ENCODE results near the gene CBX3. TPM values are rescaled to one million over a fixed set of nuclear protein-coding genes. Genes with fewer than 3 reads are reported as not detected.
"Not testable (repeated sequence)": the region's sequence is repeated elsewhere in the genome, so short reads cannot be mapped to it uniquely, and the experiment has no call there.

Gene CBX3
- total and polyA plus RNA-seq, 4 donors = 121 to 243 (median 186) TPM

GRCh38 chr7:26156451-26157420 lies 44.8 kb upstream of the CBX3 start:
- peaks cover 33% of the 10 kb centered on the region for H3K27me3 ChIP-seq (ENCODE audit: control insufficient read depth, insufficient read depth, low read length)
- 87% methylated on average over 17 of the region's 20 CpGs for WGBS (ENCODE audit: insufficient coverage)
- DNase-seq (ENCODE audit: low read depth in 4 of 6, low spot score in 6 of 6) = no peak

DNA sequence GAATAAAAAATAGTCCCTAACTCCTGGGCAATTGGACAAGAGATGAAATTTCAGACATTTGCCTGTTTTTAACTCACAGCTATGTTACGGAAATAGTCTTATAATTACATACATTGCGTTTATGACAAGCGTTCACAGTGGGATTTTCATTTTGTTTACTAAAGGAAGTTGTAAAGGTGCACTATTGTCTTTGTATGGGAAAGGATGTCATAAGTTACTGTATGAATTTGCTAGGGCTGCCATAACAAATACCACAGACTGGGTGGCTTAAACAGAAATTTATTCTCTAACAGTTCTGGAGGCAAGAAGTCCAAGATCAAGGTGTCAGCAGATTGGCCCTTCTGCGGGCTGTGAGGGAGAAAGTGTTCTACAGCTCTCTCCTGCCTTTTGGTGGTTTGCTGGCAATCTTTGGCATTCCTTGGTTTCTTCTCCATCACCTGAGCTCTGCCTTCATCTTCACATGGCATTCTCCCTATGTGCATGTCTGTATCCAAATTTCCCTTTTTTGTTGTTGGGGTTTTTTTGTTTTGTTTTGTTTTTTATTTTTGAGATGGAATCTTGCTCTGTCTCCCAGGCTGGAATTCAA lies 43.9 kb upstream of the CBX3 start:
- Histone ChIP-seq H3K4me1 (ENCODE audit: control insufficient read depth, insufficient read depth, low read length) (peaks cover 7% of the 10 kb centered on the region), H3K27me3 (ENCODE audit: control insufficient read depth, insufficient read depth, low read length) (peaks cover 31% of the 10 kb centered on the region), H3K36me3 (ENCODE audit: control insufficient read depth, insufficient read depth, low read length) (no peaks in the 10 kb centered on the region), H3K27ac (ENCODE audit: low read depth, low read length) (no peak overlapping the region), H3K9me3 (ENCODE audit: control insufficient read depth, insufficient read depth, low read length) (no peaks in the 10 kb centered on the region), H3K4me3 (ENCODE audit: low read depth, low read length) (no peak overlapping the region)
- no peak for DNase-seq (ENCODE audit: low read depth in 4 of 6, low spot score in 6 of 6)
- WGBS (ENCODE audit: insufficient coverage) = 75% methylated on average over 1 of the region's 4 CpGs

More at GRCh38 chr7:26156451-26157420, 44.8 kb upstream of the CBX3 start:
- no peak overlapping the region for H3K4me3 ChIP-seq (ENCODE audit: low read depth, low read length)
- H3K9me3 ChIP-seq (ENCODE audit: control insufficient read depth, insufficient read depth, low read length) = no peaks in the 10 kb centered on the region
- H3K4me1 ChIP-seq (ENCODE audit: control insufficient read depth, insufficient read depth, low read length) = peaks cover 14% of the 10 kb centered on the region
- no peak overlapping the region for H3K27ac ChIP-seq (ENCODE audit: low read depth, low read length)
- H3K36me3 ChIP-seq (ENCODE audit: control insufficient read depth, insufficient read depth, low read length) = no peaks in the 10 kb centered on the region

DNA sequence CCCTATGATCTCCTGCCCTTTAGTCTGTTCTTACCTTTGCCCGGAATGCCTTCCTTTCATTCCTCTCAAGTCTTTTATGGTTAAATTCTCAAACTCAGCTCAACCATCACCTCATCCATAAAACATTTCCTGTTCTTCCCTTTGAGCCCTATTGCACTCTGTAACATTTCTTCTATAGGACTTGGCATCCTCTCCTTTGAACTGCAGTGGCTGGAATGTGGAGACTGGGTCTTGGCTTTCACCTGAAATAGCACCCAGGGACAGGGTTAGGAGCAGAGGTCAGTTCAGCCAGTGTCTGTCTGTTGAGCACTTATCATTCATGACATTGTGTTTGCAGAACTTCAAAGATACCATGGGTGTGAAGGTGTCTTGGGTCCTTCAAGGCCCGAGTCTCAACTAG lies 42.3 kb upstream of the CBX3 start:
- no peaks in the 10 kb centered on the region for H3K4me1 ChIP-seq (ENCODE audit: control insufficient read depth, insufficient read depth, low read length)
- DNase-seq (ENCODE audit: low read depth in 4 of 6, low spot score in 6 of 6) = no peak
- no peaks in the 10 kb centered on the region for H3K36me3 ChIP-seq (ENCODE audit: control insufficient read depth, insufficient read depth, low read length)
- peaks cover 16% of the 10 kb centered on the region for H3K27me3 ChIP-seq (ENCODE audit: control insufficient read depth, insufficient read depth, low read length)
- no peak overlapping the region for H3K27ac ChIP-seq (ENCODE audit: low read depth, low read length)
- H3K9me3 ChIP-seq (ENCODE audit: control insufficient read depth, insufficient read depth, low read length) = no peaks in the 10 kb centered on the region
- no peak overlapping the region for H3K4me3 ChIP-seq (ENCODE audit: low read depth, low read length)
- WGBS (ENCODE audit: insufficient coverage) = 80% methylated on average over 2 of the region's 2 CpGs

DNA sequence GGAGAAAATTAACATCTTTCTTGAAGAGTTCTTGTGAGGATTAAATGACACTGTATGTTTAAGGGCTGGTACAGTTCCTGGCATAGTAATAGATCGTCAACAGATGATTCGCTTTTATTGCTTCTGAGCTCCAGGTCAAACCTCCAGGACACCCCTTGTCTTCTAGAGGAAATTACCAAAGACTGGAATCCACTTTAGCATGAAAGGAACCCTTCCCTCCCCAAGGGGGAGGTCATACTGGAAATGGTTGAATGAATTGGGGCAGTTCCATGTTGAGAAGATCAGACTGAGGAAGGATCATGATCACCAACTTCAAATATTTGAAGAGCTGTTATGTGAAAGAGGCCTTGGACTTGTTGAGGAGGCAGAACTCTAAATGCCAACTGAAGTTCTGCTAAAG lies 40.6 kb upstream of the CBX3 start:
- 83% methylated on average over 2 of the region's 2 CpGs for WGBS (ENCODE audit: insufficient coverage)
- Histone ChIP-seq H3K4me3 (ENCODE audit: low read depth, low read length) (no peak overlapping the region), H3K36me3 (ENCODE audit: control insufficient read depth, insufficient read depth, low read length) (no peaks in the 10 kb centered on the region), H3K27me3 (ENCODE audit: control insufficient read depth, insufficient read depth, low read length) (peaks cover 3% of the 10 kb centered on the region), H3K9me3 (ENCODE audit: control insufficient read depth, insufficient read depth, low read length) (no peaks in the 10 kb centered on the region), H3K27ac (ENCODE audit: low read depth, low read length) (no peak overlapping the region), H3K4me1 (ENCODE audit: control insufficient read depth, insufficient read depth, low read length) (no peaks in the 10 kb centered on the region)
- DNase-seq (ENCODE audit: low read depth in 4 of 6, low spot score in 6 of 6) = no peak

DNA sequence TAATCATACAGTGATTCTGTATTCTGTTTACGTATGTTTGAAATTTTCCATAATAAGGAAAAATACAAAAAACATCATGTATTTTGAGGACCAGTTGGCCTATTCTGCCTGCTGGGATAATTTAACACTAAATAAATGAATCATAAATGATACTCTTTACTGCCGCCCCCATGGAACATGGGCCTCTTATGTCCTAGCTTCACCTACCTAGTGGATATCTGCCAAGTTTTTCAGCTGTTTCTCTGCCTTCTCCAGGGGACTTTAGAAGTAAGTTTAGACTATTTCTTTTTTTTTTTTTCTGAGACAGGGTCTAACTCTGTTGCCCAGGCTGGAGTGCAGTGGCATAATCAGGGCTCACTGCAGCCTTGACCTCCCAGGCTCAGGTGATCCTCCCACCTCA lies 39.1 kb upstream of the CBX3 start:
- no peak overlapping the region for H3K27ac ChIP-seq (ENCODE audit: low read depth, low read length)
- H3K27me3 ChIP-seq (ENCODE audit: control insufficient read depth, insufficient read depth, low read length) = peaks cover 3% of the 10 kb centered on the region
- H3K9me3 ChIP-seq (ENCODE audit: control insufficient read depth, insufficient read depth, low read length) = no peaks in the 10 kb centered on the region
- no peak overlapping the region for H3K4me3 ChIP-seq (ENCODE audit: low read depth, low read length)
- no peak for DNase-seq (ENCODE audit: low read depth in 4 of 6, low spot score in 6 of 6)
- peaks cover 3% of the 10 kb centered on the region for H3K4me1 ChIP-seq (ENCODE audit: control insufficient read depth, insufficient read depth, low read length)
- no CpG with 5 or more reads among the region's 2 CpGs for WGBS (ENCODE audit: insufficient coverage)
- H3K36me3 ChIP-seq (ENCODE audit: control insufficient read depth, insufficient read depth, low read length) = no peaks in the 10 kb centered on the region

GRCh38 chr7:26163804-26164203 lies 37.7 kb upstream of the CBX3 start:
- H3K27me3 ChIP-seq (ENCODE audit: control insufficient read depth, insufficient read depth, low read length); DNase-seq (ENCODE audit: low read depth in 4 of 6, low spot score in 6 of 6); H3K4me3 ChIP-seq (ENCODE audit: low read depth, low read length); H3K4me1 ChIP-seq (ENCODE audit: control insufficient read depth, insufficient read depth, low read length); H3K36me3 ChIP-seq (ENCODE audit: control insufficient read depth, insufficient read depth, low read length); H3K27ac ChIP-seq (ENCODE audit: low read depth, low read length); H3K9me3 ChIP-seq (ENCODE audit: control insufficient read depth, insufficient read depth, low read length): not testable (repeated sequence)
- no CpG with 5 or more reads among the region's 1 CpG for WGBS (ENCODE audit: insufficient coverage)

GRCh38 chr7:26165950-26166683 lies 35.4 kb upstream of the CBX3 start:
- DNase-seq (ENCODE audit: low read depth in 4 of 6, low spot score in 6 of 6) = peak in 1 of 6 donors; percentile 27
- WGBS (ENCODE audit: insufficient coverage) = 40% methylated on average over 7 of the region's 9 CpGs
- H3K27ac ChIP-seq (ENCODE audit: low read depth, low read length) = no peak overlapping the region
- H3K36me3 ChIP-seq (ENCODE audit: control insufficient read depth, insufficient read depth, low read length) = no peaks in the 10 kb centered on the region
- H3K27me3 ChIP-seq (ENCODE audit: control insufficient read depth, insufficient read depth, low read length) = no peaks in the 10 kb centered on the region
- no peak overlapping the region for H3K4me3 ChIP-seq (ENCODE audit: low read depth, low read length)
- H3K4me1 ChIP-seq (ENCODE audit: control insufficient read depth, insufficient read depth, low read length) = peaks cover 3% of the 10 kb centered on the region
- H3K9me3 ChIP-seq (ENCODE audit: control insufficient read depth, insufficient read depth, low read length) = no peaks in the 10 kb centered on the region

DNA sequence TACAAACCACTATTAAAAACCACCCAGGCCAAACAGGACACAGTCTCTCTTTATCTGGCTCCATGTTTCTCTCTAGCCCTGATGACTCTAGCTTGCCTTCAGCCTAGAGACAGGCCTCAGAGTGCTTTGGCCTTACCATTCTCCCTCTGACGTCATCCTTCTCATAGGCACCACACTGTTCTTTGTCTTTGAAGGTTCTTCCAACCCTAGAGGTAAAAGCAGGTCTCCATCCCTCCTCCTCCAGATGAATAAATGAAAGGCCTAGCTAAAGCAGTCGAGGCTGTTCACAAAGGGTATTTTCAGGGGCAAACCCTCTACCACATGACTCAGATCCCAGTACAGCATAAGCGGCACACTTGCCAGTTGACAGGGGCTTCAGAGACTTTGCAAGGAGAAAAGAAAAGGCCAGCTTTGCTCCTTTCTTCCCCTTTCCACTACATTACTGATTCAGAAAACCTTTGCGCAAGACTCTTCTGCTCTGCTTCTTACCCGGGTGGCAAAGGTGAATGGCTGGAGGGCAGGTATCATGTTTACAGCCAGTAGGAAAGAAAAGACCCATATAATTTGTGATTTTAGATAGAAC lies 34.8 kb upstream of the CBX3 start:
- H3K27me3 ChIP-seq (ENCODE audit: control insufficient read depth, insufficient read depth, low read length) = no peaks in the 10 kb centered on the region
- H3K9me3 ChIP-seq (ENCODE audit: control insufficient read depth, insufficient read depth, low read length) = no peaks in the 10 kb centered on the region
- WGBS (ENCODE audit: insufficient coverage) = 73% methylated on average over 3 of the region's 5 CpGs
- H3K4me1 ChIP-seq (ENCODE audit: control insufficient read depth, insufficient read depth, low read length) = peaks cover 3% of the 10 kb centered on the region
- no peak overlapping the region for H3K27ac ChIP-seq (ENCODE audit: low read depth, low read length)
- no peak overlapping the region for H3K4me3 ChIP-seq (ENCODE audit: low read depth, low read length)
- DNase-seq (ENCODE audit: low read depth in 4 of 6, low spot score in 6 of 6) = no peak
- H3K36me3 ChIP-seq (ENCODE audit: control insufficient read depth, insufficient read depth, low read length) = no peaks in the 10 kb centered on the region

- no peak for DNase-seq (ENCODE audit: low read depth in 4 of 6, low spot score in 6 of 6)
- no CpG with 5 or more reads among the region's 3 CpGs for WGBS (ENCODE audit: insufficient coverage)
- no peak overlapping the region for H3K4me3 ChIP-seq (ENCODE audit: low read depth, low read length)
These were observed 34.1 kb upstream of the CBX3 start for GRCh38 chr7:26167303-26167934.

More at GRCh38 chr7:26167303-26167934, 34.1 kb upstream of the CBX3 start:
- Histone ChIP-seq H3K4me1 (ENCODE audit: control insufficient read depth, insufficient read depth, low read length) (peaks cover 3% of the 10 kb centered on the region), H3K36me3 (ENCODE audit: control insufficient read depth, insufficient read depth, low read length) (no peaks in the 10 kb centered on the region), H3K9me3 (ENCODE audit: control insufficient read depth, insufficient read depth, low read length) (no peaks in the 10 kb centered on the region), H3K27me3 (ENCODE audit: control insufficient read depth, insufficient read depth, low read length) (no peaks in the 10 kb centered on the region), H3K27ac (ENCODE audit: low read depth, low read length) (no peak overlapping the region)

Measured in spinal cord (tissue), 10 donors.